Inferior parietal cortex (tissue), 1 donor: ENCODE measurements around the gene ST6GALNAC5.
"Not testable (repeated sequence)": the region's sequence is repeated elsewhere in the genome, so short reads cannot be mapped to it uniquely, and the experiment has no call there.

Experiments used
- DNase-seq: peaks from one replicate; pipeline ENCODE4 v3.0.0-alpha.2; 2016; ENCODE audit errors: extremely low spot score

Gene ST6GALNAC5

DNA sequence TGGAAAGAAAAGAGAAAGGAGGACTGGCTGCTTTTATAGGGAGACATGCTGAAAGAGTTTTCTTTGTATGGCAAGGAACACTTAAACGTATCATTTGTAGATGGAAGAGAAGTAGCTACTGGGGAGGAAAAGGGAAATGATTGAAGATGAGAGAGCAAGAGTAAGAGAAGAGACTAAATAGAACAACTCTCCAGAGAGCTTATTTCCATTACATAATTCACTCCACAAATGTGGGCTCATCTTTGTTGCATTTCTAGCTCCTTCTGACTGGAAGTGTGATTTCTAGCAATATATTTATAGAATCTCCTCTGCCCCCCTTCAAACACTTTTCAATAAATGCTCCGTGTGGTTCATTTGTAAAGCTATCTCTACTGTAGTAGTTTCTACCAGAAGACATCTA lies 71.0 kb downstream of the ST6GALNAC5 start:
- peak; percentile 25 for DNase-seq

DNA sequence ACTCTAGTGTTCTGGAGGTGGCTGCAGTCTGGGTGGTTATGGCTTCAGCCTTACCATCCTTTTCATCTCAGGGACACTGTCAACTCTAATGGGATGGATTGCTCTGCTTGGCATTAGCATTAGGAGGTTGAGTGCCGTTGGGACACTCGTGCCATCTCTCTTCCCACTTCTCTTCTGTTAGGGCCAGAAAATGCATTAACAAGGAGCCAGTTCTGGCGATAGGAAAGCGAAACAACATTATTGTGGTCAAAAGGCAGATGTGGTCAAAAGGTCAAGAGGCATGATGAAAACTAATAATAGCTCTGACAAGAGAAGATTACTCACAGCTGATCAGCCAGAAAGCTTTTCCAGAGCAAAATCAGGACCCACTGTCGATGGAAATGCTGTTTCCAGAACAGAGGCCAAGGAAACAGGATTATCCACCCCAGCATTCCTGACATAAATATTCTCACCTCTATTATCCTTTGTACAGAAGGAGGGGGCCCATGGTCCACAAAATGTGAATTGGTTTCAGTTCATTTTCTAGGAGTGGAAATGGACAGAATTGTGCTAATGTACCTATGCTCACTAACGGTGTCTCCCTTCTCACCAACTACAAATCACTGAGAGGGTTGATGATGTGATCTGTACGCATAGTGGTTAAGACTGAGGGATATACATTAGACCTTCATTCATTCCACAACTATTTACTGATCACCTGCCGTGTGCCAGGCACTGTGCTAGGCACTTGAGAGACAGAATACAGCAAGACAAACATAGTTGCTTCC lies 72.0 kb downstream of the ST6GALNAC5 start:
- no peak for DNase-seq

GRCh38 chr1:76939817-76940216 lies 72.5 kb downstream of the ST6GALNAC5 start:
- no peak for DNase-seq

DNA sequence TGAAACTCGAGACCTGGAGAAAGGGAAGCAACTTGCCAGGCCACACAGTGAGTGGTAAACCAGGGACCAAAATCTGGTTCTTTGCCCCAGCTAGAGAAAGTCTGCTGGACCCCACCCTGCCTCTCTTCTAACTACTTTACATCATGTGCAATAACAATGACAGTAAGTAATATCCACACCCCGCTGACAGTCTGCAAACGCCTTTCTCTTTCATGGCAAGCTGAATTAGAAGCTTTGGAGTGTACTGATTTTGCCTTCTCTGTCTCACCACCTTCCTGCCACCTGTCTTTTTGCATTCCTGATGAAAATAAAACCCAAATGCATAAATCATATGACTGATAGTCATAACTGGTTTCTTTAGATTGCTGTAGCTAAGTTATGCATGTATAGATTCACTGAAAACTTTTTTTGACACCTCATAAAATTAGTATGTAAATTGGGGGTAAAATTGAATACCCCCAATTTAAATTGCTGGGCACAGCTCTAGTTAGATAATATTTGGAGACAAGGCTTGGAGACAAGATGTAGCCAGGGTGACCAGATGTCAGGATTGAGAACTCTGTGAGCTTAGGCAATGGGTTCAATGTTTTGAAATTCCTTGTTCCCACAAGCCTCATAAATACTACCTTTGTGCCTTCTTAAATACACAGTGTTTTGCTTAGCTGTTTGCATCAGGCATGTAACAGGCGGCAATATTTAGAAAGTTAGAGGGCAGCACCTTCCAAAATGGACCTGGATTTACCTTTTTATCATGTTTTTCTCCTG lies 73.5 kb downstream of the ST6GALNAC5 start:
- DNase-seq, result no peak

DNA sequence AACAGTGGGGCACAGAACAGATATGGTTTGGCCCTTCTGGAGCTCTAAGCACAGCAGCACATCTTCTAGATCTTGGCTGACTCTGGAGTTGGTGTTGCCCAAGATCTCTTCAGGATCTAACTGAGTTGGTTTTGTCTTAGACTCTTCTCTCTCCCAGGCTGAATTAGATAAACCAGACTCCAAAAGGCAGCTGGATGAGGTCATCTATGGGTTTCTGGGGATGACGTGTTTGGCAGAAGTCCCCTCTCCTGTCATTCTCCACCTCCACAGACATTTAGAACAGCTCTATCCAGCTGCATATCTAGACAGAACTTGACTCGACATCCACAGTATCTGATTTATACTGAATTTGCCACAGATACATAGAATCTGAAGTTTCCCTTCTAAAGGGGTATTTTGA lies 75.3 kb downstream of the ST6GALNAC5 start:
- no peak for DNase-seq

GRCh38 chr1:76944942-76945341 lies 77.7 kb downstream of the ST6GALNAC5 start:
- DNase-seq, result no peak

DNA sequence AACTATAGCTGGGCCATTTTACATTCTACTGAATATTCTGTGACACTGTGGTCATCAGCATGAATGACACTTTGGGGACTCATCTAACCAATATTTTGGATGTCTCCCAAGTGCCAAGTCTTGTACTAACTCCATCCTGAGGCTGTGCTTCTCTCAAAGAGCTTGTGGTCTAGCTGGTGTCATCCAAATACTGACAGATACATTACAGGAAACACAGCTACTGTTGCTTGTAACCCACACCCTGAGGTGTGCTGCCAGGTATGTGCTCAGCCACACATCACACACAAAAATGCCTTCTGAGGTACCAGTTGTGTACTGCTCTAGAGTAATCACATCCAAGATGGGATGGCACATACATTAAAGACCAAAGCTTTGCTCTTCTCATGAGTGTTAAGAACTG lies 81.6 kb downstream of the ST6GALNAC5 start:
- DNase-seq, result no peak

GRCh38 chr1:76949503-76949902 lies 82.2 kb downstream of the ST6GALNAC5 start:
- no peak for DNase-seq

- DNase-seq, result no peak
Observed at GRCh38 chr1:76950306-76950705, 83.0 kb downstream of the ST6GALNAC5 start.

DNA sequence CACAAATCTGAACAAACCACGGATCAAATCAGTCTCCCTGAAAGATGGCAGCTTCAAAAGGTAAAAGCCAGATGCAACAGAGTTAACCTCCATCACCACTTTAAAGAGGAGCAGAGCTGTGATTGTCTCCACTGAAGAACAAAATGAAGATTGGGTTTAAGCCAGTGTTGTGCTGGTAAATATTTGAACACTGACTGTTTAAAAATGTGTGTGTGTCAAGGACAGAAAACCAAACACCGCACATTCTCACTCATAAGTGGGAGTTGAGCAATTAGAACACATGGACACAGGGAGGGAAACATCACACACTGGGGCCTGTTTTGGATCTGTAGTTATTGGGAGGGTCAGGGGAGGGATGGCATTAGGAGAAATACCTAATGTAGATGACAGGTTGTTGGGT lies 83.9 kb downstream of the ST6GALNAC5 start:
- no peak for DNase-seq

DNA sequence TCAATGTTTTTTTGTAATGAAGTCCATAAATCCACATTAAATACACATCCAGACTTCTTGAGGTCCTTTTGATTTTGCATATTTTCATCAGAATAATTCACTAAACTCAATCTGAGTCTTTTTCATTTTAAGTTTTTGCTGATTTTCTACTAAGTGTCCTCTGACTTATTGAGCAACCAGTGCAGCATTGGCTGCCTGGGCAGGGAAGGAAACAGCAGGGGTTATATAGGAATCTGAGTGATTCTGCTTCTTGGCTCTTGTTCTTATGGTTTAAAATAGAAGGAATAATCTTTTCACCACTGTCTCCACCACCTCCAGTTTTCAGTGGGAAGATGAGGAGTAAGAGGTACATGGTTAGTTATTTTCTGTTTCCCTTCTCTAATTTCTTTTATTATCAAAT lies 88.4 kb downstream of the ST6GALNAC5 start:
- no peak for DNase-seq

GRCh38 chr1:76957961-76958360 lies 90.7 kb downstream of the ST6GALNAC5 start:
- no peak for DNase-seq

DNA sequence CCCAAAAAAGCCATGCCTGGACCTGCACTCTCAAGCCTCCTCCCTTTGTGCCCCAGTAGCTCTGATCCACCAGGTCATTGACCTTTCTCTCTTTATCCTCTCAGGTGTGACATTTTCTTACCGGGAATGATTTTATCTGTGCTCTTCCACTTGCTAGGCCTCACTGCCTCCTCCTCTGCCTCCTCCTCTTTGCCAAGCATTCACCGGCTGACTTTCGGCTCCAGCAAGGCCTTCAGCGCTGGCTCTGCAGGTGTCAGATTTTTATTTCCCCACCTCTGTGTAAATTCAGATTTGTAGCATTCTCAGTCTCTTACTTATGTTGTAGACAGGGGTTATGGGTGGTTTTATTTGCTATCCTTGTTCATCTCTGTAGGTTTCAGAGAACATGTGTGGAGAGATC lies 91.5 kb downstream of the ST6GALNAC5 start:
- no peak for DNase-seq

GRCh38 chr1:76959556-76959955 lies 92.3 kb downstream of the ST6GALNAC5 start:
- no peak for DNase-seq

DNA sequence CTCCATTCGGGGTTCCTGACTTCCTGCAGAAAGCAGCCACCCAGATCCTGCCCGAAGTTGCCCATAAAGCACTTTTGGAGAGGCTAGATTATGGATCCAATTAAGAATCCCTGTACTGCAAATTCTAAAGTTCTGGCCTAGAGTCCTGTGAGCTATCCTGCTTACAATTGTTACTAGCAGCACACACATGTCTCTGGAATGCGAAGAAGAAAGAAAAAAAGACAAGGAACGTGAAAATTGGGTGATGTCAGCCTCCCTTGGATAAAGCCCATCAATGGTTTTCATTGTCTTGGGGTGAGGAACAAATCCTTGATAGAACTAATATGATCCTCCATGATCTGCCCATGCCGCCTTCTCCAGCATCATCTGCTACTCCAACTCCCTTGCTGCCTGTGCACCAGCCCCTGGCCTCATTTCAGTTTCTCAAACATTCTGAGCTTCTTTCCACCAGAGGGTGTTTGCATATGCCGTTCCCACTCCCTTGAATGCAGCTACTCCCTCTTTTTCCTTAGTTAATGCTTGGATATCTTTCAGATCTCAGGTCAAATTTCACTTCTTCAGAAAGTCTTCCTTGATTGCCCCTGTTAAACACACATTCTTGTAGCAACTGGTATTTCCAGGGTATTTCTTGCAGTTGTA lies 94.0 kb downstream of the ST6GALNAC5 start:
- no peak for DNase-seq

DNA sequence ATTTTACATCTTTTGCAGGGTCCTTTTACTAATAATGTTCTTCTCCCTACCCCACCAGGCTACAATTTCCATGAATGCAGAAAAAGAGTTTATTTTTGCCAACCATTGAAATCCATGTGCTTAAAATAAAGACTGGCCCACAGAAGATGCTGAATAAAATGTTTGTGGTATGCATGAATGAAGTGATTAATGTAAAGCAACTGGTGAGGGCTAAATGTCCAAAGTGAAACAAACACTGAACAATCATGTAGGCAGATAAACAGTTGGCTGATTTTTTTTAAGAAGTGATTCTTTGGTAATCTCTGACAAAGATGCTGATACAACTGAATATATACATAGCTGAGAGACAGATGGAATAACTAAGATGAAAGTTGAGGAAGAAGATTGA lies 94.5 kb downstream of the ST6GALNAC5 start:
- no peak for DNase-seq

GRCh38 chr1:76981267-76981666 lies 114.0 kb downstream of the ST6GALNAC5 start:
- DNase-seq, result not testable (repeated sequence)

DNA sequence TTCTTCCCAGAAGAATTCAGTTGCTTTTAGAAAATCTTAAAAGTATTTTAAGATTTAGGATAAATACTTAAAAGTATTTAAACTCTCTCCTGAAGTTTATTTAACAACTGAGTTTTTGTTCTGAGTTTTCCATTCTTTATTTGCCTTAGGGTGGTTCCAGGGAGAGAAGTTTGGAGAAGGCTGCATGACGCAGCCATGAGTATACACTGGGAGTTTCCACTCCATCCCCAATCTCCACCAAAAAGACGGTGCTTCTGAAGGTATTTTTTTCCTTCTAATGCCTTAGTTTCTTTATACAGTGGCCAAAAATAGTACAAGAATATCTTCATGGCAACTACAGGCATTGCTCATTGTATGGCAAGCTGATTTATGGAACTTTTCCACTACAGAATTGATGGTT lies 122.7 kb downstream of the ST6GALNAC5 start:
- DNase-seq, result no peak

- no peak for DNase-seq
Observed at GRCh38 chr1:76993036-76993435, 125.8 kb downstream of the ST6GALNAC5 start.

- no peak for DNase-seq
Observed at GRCh38 chr1:76998582-76999223, 131.4 kb downstream of the ST6GALNAC5 start.

- no peak for DNase-seq
Observed at GRCh38 chr1:77007675-77008074, 140.4 kb downstream of the ST6GALNAC5 start.

- DNase-seq, result no peak
Observed at GRCh38 chr1:77010937-77011336, 143.7 kb downstream of the ST6GALNAC5 start.
